A549 treated with CORT108297 at 1 μM for 4 hours (cell line): Measurements from ENCODE around the gene DIPK2B. TPM values are rescaled to one million over a fixed set of nuclear protein-coding genes. Genes with fewer than 3 reads are reported as not detected.

Source experiments
- total RNA-seq: library from RNA; stranded (reverse); fragments of 200-300 nt; extraction: Qiagen RNA extraction; gene quantifications from 5 replicates; pipeline ENCODE4 v1.2.3, GENCODE V29; 2022

The DIPK2B gene, protein sequence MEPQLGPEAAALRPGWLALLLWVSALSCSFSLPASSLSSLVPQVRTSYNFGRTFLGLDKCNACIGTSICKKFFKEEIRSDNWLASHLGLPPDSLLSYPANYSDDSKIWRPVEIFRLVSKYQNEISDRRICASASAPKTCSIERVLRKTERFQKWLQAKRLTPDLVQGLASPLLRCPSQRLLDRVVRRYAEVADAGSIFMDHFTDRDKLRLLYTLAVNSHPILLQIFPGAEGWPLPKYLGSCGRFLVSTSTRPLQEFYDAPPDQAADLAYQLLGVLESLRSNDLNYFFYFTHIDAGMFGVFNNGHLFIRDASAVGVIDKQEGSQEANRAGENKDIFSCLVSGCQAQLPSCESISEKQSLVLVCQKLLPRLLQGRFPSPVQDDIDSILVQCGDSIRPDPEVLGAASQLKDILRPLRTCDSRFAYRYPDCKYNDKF
- 0.02 TPM in 1 of 5 replicates, not detected in the others for total RNA-seq

DNA sequence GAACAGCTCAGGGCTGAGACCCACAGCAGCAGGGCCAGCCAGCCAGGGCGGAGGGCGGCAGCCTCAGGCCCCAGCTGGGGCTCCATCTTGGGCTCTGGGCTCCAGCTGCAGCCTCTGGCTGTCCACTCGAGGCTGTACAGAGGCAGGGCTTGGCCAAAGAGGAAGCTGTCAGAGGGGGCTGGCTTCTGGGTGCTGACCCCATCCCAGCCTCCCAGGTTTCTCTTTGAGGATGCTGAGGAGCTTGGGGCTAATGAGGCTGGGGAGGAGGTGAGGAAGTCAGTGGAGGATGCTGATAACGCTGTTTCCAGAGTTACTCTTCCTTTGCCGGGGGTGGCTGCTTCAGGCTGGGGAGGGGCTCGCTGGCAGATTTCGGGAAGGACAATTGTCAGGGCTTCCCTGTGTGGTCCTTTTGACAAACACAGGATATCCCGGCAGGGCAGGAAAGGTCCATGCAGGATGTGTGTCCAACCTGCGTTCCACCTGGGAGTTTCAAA, at the start of gene DIPK2B:
TSS of gene DIPK2B (minus strand) at position 136 of the 494 bp plus-strand sequence. CDS start at position 86, 50 bp downstream.

